SK-N-SH treated with all-trans-retinoic acid at 6 μM for 48 hours (cell line): Measurements from ENCODE around the gene ZNF716.

Experiments
- ATAC-seq: fragments of 200-7000 bp; cut with Tn5 transposase; 3 replicates; pipeline ENCODE4 v1.9.1; 2020; ENCODE audit warnings: mild to moderate bottlenecking, moderate library complexity
- BACH2 ChIP-seq: fragments of 250-450 bp; sonication (Bioruptor Pico); IDR thresholded peaks from 2 replicates; pipeline ENCODE4 v1.9.0; 2021; ENCODE audit warnings: mild to moderate bottlenecking, borderline replicate concordance
- CSDC2 ChIP-seq: fragments of 250-450 bp; sonication (Bioruptor Pico); IDR thresholded peaks from 2 replicates; pipeline ENCODE4 v1.5.0; 2020; ENCODE audit warnings: mild to moderate bottlenecking, moderate library complexity
- CSRNP3 ChIP-seq: fragments of 250-450 bp; sonication (Bioruptor Pico); IDR thresholded peaks from 2 replicates; pipeline ENCODE4 v1.5.1; 2021; ENCODE audit warnings: mild to moderate bottlenecking, moderate library complexity
- ESRRG ChIP-seq: fragments of 250-450 bp; sonication (Bioruptor Pico); IDR thresholded peaks from 2 replicates; pipeline ENCODE4 v1.6.1; 2021; ENCODE audit warnings: mild to moderate bottlenecking
- GLIS3 ChIP-seq: fragments of 250-450 bp; sonication (Bioruptor Pico); IDR thresholded peaks from 2 replicates; pipeline ENCODE4 v1.5.0; 2020; ENCODE audit warnings: mild to moderate bottlenecking, moderate library complexity
- ISL1 ChIP-seq: fragments of 250-450 bp; sonication (Bioruptor Pico); IDR thresholded peaks from 2 replicates; pipeline ENCODE4 v2.1.2; 2022; ENCODE audit warnings: mild to moderate bottlenecking, moderate library complexity
- OSR1 ChIP-seq: fragments of 250-450 bp; sonication (Bioruptor Pico); IDR thresholded peaks from 2 replicates; pipeline ENCODE4 v1.8.0; 2022; ENCODE audit warnings: moderate library complexity, mild to moderate bottlenecking, inconsistent platforms
- PATZ1 ChIP-seq: fragments of 250-450 bp; sonication (Bioruptor Pico); IDR thresholded peaks from 2 replicates; pipeline ENCODE4 v1.8.0; 2020; ENCODE audit warnings: mild to moderate bottlenecking, moderate library complexity, borderline replicate concordance
- POU6F1 ChIP-seq: fragments of 250-450 bp; sonication (Bioruptor Pico); IDR thresholded peaks from 2 replicates; pipeline ENCODE4 v1.8.0; 2021; ENCODE audit warnings: low read depth, mild to moderate bottlenecking, moderate library complexity, borderline replicate concordance
- PPARA ChIP-seq: fragments of 250-450 bp; sonication (Bioruptor Pico); IDR thresholded peaks from 2 replicates; pipeline ENCODE4 v1.5.0; 2020; ENCODE audit warnings: mild to moderate bottlenecking, borderline replicate concordance
- RARB ChIP-seq: fragments of 250-450 bp; sonication (Bioruptor Pico); IDR thresholded peaks from 2 replicates; pipeline ENCODE4 v1.8.0; 2021; ENCODE audit warnings: mild to moderate bottlenecking, moderate library complexity
- SNAI2 ChIP-seq: fragments of 250-450 bp; sonication (Bioruptor Pico); IDR thresholded peaks from 2 replicates; pipeline ENCODE4 v1.5.0; 2020; ENCODE audit warnings: mild to moderate bottlenecking, moderate library complexity
- TCF4 ChIP-seq: fragments of 250-450 bp; sonication (Bioruptor Pico); IDR thresholded peaks from 2 replicates; pipeline ENCODE4 v1.8.0; 2021; ENCODE audit warnings: mild to moderate bottlenecking, moderate library complexity, borderline replicate concordance
- TOX ChIP-seq: fragments of 250-450 bp; sonication (Bioruptor Pico); IDR thresholded peaks from 2 replicates; pipeline ENCODE4 v1.8.0; 2021; ENCODE audit warnings: mild to moderate bottlenecking, moderate library complexity, borderline replicate concordance
- TSHZ2 ChIP-seq: fragments of 250-450 bp; sonication (Bioruptor Pico); IDR thresholded peaks from 2 replicates; pipeline ENCODE4 v1.5.0; 2020; ENCODE audit warnings: mild to moderate bottlenecking, moderate library complexity
- ZC3H10 ChIP-seq: fragments of 250-450 bp; sonication (Bioruptor Pico); IDR thresholded peaks from 2 replicates; pipeline ENCODE4 v1.5.1; 2021; ENCODE audit warnings: mild to moderate bottlenecking, moderate library complexity
- ZFP30 ChIP-seq: fragments of 450-650 bp; formaldehyde crosslinking; IDR thresholded peaks from 2 replicates; pipeline ENCODE4 v1.5.0; 2022; ENCODE audit warnings: mild to moderate bottlenecking, moderate library complexity
- ZNF565 ChIP-seq: fragments of 450-650 bp; formaldehyde crosslinking; conservative IDR thresholded peaks from 2 replicates; pipeline ENCODE4 v1.5.0; 2020; ENCODE audit warnings: low read depth, mild to moderate bottlenecking, moderate library complexity
- ZNF70 ChIP-seq: fragments of 450-650 bp; formaldehyde crosslinking; IDR thresholded peaks from 2 replicates; pipeline ENCODE4 v1.5.0; 2020; ENCODE audit warnings: mild to moderate bottlenecking, moderate library complexity
- ZNF8 ChIP-seq: fragments of 450-650 bp; formaldehyde crosslinking; IDR thresholded peaks from 2 replicates; pipeline ENCODE4 v1.5.0; 2020; ENCODE audit warnings: mild to moderate bottlenecking, moderate library complexity

ZNF716 gene

GRCh38 chr7:57496395-57496794, 46.4 kb downstream of the ZNF716 start:
- no peak for ATAC-seq
- TF ChIP-seq POU6F1, result no peak
- no peak for TF ChIP-seq OSR1 (CRISPR knock-in tag)
- TF ChIP-seq ESRRG (CRISPR knock-in tag), result no peak
- no peak for TF ChIP-seq GLIS3
- no peak for TF ChIP-seq ZNF70
- no peak for TF ChIP-seq TSHZ2 (CRISPR knock-in tag)
- TF ChIP-seq ZNF565 (CRISPR knock-in tag), result no peak
- no peak for TF ChIP-seq BACH2 (CRISPR knock-in tag)
- TF ChIP-seq ZC3H10 (CRISPR knock-in tag), result no peak
- TF ChIP-seq ZFP30, result no peak
- TF ChIP-seq CSRNP3 (CRISPR knock-in tag), result no peak
- TF ChIP-seq TCF4 (CRISPR knock-in tag), result no peak
- TF ChIP-seq CSDC2, result no peak
- TF ChIP-seq PATZ1 (CRISPR knock-in tag), result no peak
- no peak for TF ChIP-seq TOX (CRISPR knock-in tag)
- TF ChIP-seq RARB (CRISPR knock-in tag), result no peak
- TF ChIP-seq PPARA (CRISPR knock-in tag), result no peak
- TF ChIP-seq ISL1 (CRISPR knock-in tag), result no peak
- TF ChIP-seq ZNF8 (CRISPR knock-in tag), result no peak
- TF ChIP-seq SNAI2, result no peak

GRCh38 chr7:57505176-57505575, 55.2 kb downstream of the ZNF716 start:
- ATAC-seq, result no peak
- no peak for TF ChIP-seq TSHZ2 (CRISPR knock-in tag)
